Measurements from ENCODE around the gene TTC39A.

DNA sequence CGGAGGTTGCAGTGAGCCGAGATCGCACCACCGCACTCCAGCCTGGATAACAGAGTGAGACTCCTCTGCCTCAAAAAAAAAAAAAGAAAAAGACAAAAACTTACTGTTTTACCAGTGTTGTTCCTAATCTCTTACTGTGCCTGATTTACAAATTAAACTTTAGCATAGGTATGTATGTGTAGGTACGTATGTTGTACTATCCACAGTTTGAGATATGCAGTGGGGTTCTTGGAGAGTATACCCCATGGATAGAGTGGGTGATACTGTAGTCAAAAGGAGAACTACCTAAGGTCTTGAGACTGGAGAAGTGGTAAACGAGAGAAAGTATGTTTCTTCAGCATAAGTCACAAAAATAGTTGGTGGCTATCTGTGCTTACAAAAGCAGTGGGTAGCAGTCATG is 55.7 kb downstream of the TTC39A start:
- TF ChIP-seq, protein P1, sequence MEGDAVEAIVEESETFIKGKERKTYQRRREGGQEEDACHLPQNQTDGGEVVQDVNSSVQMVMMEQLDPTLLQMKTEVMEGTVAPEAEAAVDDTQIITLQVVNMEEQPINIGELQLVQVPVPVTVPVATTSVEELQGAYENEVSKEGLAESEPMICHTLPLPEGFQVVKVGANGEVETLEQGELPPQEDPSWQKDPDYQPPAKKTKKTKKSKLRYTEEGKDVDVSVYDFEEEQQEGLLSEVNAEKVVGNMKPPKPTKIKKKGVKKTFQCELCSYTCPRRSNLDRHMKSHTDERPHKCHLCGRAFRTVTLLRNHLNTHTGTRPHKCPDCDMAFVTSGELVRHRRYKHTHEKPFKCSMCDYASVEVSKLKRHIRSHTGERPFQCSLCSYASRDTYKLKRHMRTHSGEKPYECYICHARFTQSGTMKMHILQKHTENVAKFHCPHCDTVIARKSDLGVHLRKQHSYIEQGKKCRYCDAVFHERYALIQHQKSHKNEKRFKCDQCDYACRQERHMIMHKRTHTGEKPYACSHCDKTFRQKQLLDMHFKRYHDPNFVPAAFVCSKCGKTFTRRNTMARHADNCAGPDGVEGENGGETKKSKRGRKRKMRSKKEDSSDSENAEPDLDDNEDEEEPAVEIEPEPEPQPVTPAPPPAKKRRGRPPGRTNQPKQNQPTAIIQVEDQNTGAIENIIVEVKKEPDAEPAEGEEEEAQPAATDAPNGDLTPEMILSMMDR (IDR thresholded peaks at IDR 0.05; ENCODE audit: low read depth, low read length): no peak
- TF ChIP-seq POLR2A (IDR thresholded peaks at IDR 0.05; ENCODE audit: extremely low read depth, insufficient read length): no peak

Measured in NB4 (cell line).